K562 (cell line): Measurements from ENCODE around the gene FGF2.

Experiments used
- CTCF ChIP-seq, 3 experiments: IDR thresholded peaks in 2 of 3; conservative IDR thresholded peaks in 1 of 3; 2 replicates each; pipeline ENCODE4 v1.5.1; 2011 to 2012; ENCODE audit warnings: low read length in 3 of 3, mild to moderate bottlenecking in 3 of 3, control low read depth in 2 of 3, improper control_type of control experiment in 1 of 3, inconsistent platforms in 1 of 3, low read depth in 1 of 3, mixed read lengths in 1 of 3, moderate library complexity in 1 of 3; ENCODE audit not compliant: insufficient read depth in 2 of 3
- E2F3 ChIP-seq: fragments of 250-450 bp; sonication (Bioruptor Pico); IDR thresholded peaks from 2 replicates; pipeline ENCODE4 v1.4.0; 2020; ENCODE audit warnings: mild to moderate bottlenecking
- MTA2 ChIP-seq: fragments of 450-650 bp; IDR thresholded peaks from 2 replicates; pipeline ENCODE4 v1.6.1; 2016; ENCODE audit warnings: low read depth
- PHF8 ChIP-seq: fragments of 200-600 bp; sonication (generic); IDR thresholded peaks from 2 replicates; pipeline ENCODE4 v1.6.1; 2012; ENCODE audit warnings: mixed run types, mild to moderate bottlenecking, inconsistent platforms, low read length, moderate library complexity, borderline replicate concordance
- PREB ChIP-seq: sonication (generic); formaldehyde crosslinking; IDR thresholded peaks from 2 replicates; pipeline ENCODE4 v1.8.1; 2023; ENCODE audit warnings: mild to moderate bottlenecking, missing genetic modification reagents
- RFX5 ChIP-seq: IDR thresholded peaks from 2 replicates; pipeline ENCODE4 v1.6.1; 2011; ENCODE audit warnings: low read depth, mild to moderate bottlenecking, improper control_type of control experiment, low read length
- TARDBP ChIP-seq: fragments of 450-650 bp; IDR thresholded peaks from 2 replicates; pipeline ENCODE4 v1.6.1; 2016
- UBTF ChIP-seq, 2 experiments: IDR thresholded peaks; 2 replicates each; pipeline ENCODE4 v1.6.1; 2012; ENCODE audit warnings: improper control_type of control experiment in 2 of 2, low read depth in 2 of 2, low read length in 2 of 2, borderline replicate concordance in 1 of 2
- USF1 ChIP-seq: sonication (generic); formaldehyde crosslinking; IDR thresholded peaks from 2 replicates; pipeline ENCODE4 v1.9.0; 2022; ENCODE audit warnings: mild to moderate bottlenecking, missing genetic modification reagents

- TF ChIP-seq MTA2 (no peak), PREB (CRISPR knock-in tag) (no peak), RFX5 (no peak), E2F3 (CRISPR knock-in tag) (no peak), UBTF (IDR thresholded peaks at IDR 0.05; ENCODE audit: borderline replicate concordance in 1 of 2, low read depth in 2 of 2, low read length in 2 of 2) (no peak), PHF8 (no peak), CTCF (IDR thresholded peaks at IDR 0.05 in 2 of 3, conservative IDR thresholded peaks at IDR 0.05 in 1 of 3; ENCODE audit: insufficient read depth in 2 of 3, low read depth in 1 of 3, low read length in 3 of 3) (no peak), TARDBP (no peak), USF1 (CRISPR knock-in tag) (no peak)
These were observed 73.7 kb downstream of the FGF2 start for GRCh38 chr4:122900314-122900713.
